HG03354 (cell line): Measurements from ENCODE around the gene CXCR5.
A peak's percentile ranks its signal among the peaks of the same experiment; 100 is the strongest.

Source experiments
- ATAC-seq: cut with Tn5 transposase; IDR thresholded peaks from one replicate; pipeline ENCODE4 v1.9.1; 2021; ENCODE audit warnings: mild to moderate bottlenecking; ENCODE audit not compliant: unreplicated experiment, poor library complexity, severe bottlenecking

Gene CXCR5

DNA sequence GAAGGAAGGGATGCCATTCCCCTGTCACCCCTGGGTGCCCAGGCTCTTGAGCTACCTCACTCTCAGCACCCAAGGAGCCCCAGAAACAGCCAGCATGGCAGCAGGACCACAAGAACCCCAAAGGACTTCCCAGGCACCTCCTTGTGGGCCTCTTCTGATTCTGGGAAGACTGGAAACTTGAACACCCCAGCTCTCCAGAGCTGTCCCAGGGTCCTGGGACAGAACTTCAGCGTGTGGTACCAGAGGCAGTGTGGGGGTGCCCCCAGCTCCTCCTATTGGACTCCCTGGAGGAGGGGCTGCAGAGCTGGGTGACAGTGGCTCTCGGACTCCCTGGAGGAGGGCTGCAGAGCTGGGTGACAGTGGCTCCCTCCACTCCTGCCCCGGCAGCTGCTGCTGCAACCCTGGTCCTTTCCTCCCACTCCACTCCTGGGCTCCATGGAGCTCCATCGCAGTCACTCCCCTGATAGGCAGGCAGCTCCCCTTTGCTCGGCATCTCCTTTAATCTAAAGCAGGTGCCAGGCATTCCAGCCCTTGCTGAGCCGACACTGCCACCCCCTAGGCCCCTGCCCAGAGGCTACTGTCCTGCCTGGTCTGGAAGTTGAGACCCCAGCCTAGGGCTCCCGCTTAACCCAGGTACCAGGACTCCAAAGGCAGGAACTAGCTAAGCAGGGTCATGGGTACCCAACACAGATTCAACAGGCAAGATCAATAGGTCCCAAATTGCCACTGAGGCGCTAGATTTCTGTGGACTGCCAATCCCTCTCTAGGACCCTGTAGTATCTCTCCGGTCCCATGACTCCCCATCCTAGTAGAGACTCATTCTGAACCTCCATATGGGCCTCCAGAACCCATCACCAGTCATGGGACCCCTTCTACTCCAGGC is 39.3 kb downstream of the CXCR5 start:
- no peak for ATAC-seq

DNA sequence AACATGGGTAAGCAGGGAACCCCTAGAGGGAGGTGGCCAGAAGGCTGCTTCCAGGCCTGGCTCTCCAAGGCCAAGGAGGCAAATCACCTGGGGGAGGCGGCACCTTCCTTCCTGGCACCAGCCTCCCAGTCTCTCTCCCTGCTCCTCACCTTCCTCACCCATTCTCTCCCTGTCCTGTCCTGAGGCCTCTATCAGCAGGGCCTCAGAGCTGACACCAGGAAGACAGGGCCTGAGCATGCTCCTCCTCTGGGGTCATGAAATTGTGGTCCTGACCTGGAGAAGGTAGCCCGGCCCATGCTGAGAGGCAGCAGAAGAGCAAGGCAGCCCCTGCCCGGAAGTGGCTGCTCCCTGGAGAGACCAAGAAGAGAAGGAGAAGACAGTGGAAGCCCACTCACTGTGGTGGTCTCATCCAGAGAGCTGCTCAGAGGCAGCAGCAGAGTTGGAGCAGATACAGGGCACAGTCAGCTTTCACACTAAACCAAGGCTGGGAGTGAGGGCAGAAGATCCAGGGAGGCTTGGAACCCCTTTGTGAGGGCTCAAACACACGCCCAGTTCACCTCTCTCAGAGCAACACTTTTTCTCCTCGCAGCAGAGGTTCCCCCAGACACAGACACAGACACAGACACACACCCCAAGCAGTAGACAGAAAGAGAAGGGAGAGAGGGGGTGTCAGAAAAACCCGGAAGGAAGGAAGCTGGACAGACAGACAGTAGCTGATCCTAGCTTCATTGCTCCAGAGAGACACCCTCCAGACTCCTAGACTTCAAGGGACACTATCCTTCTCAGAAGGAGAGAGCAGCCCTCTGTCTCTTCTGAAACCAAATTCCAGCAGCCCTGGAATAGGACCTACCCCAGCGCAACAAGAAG is 40.3 kb downstream of the CXCR5 start:
- ATAC-seq = no peak

DNA sequence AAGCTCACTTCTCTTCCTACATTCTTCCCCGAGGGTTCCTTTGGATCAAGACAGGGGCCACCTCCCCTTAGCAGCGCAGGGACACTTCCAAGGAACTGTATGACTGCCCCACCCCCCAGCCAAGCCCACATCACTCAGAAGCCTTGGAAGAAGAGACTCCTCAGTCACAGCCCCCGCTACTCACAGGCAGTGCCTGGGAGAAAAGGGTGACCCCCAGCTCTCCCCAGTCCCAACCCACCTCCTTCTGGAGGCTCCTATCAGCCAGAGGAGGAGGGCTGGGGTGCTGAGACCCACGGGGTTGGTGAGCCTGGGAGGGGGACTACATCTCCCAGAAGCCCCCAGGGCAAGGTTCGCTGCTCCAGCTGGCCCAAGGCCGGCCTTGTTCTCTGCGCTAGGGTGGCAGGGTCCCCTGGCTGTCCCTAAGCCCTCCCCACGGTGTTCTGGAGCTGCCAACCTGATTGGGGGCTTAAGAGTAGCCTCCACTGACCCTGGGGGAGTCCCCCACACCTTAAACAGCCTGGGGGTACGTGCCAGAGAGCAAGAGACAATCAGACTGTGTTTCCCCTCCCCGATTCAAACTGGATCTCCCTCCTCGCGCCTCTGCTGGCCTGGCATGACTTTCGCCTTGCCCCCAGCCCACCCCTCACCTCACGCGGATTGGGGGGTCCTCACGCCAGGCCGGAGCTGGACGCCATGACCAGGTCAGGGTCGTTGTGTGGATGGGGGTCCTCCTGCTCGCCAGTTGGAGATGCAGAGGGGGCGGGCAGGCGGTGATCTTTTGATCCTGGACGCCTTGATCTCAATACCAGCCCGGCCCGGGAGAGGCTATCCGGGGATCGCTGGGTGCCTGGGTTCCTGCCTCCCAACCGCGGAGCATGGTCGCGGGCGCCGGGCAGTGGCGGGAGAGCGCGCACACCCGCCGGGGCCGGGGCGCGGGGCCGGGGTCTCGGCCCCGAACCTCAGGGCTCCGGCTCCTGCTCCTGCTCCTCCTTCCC is 41.2 kb downstream of the CXCR5 start:
- no peak for ATAC-seq

DNA sequence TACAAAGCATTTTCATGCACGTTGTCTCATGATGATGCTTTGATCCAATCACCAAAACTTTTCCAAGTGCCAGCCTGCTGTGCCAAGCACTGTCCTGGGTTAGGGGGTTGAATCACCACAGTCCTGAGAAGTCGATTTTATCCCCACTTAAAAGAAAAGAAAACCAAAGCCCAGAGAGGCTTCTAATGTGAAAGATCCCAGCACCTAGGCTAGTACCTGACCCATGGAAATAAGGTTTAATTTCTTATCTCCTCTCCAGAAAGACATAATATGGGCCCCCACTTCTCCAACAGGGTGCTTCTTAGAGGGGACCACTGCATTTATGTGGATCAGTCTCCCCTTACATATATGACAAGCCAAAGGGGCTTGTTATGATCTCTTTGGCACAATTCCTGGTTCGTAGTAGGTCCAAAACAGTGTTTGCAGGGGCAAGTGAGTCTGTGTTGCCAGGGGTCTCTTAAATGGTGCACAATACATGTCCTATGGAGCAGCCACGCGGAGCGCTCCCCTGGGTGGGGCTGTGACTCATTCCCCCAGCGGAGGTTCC is 43.9 kb downstream of the CXCR5 start:
- ATAC-seq = no peak

DNA sequence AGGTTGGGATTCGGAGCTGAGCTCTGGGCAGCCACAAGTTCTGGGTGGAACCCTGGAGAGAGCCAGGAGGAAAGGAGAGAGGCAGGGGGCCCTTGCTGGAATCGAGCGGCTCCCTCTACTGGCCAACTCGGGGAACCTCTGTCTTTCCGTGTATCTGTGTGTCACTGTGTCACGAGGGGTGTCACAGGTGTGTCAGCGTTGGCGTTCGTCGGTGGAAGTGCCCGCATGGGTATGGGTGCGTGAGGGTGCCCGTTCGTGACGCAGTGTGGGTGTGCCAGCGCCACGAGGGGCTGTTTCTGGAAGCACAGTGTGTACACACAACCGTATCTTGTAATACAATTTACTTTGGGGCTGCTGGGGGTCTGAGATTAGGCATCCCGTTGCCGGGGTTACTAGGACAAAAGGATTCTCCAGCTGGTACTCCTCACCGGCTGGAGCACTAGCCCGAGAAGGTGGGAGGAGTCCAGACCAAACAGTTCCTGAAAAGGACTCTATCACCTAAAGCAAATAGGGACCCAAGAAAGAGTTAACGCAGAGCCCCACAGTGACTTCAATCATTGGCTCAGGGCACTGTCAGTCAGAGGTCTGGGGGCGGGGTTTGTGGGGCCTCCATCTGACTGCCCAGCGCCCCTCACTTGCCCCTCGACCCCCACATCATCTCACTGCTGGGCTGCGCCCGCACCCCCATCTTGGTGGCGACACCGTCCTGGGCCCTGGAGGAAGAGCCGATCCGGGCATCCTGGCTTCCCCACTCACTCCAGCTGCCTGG is 44.6 kb downstream of the CXCR5 start:
- ATAC-seq = peak; percentile 44

DNA sequence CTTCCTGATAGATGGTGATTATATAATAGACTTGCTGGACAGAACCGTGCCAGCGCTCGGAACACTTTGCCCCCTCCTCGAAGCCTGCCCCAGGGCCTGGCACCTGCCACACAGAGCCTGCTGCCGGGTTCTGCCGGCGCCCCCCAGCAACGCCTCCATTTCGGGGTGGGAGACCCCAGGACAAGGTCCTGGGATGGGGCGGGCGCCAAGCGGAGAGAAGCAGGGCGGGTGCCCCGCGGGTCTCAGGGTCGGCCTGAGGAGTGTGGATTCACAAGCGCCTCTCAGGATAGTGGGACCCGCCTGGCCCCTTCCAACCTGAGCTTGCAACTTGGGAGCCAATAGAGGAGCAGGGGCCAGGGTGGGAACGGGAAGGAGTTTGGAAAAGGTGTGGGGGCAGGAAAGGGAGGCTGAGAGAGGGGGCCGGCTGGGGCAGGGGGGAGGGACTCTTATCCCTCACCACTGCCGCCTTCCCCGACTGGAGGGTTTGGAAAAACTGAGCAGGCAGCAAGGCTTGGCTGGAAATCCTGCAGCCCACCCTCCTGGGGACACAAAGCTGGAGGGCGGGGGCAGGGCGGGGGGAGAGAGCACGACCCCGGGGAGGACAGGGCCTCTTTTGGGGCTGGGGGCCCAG is 45.3 kb downstream of the CXCR5 start:
- peak; percentile 0 for ATAC-seq

DNA sequence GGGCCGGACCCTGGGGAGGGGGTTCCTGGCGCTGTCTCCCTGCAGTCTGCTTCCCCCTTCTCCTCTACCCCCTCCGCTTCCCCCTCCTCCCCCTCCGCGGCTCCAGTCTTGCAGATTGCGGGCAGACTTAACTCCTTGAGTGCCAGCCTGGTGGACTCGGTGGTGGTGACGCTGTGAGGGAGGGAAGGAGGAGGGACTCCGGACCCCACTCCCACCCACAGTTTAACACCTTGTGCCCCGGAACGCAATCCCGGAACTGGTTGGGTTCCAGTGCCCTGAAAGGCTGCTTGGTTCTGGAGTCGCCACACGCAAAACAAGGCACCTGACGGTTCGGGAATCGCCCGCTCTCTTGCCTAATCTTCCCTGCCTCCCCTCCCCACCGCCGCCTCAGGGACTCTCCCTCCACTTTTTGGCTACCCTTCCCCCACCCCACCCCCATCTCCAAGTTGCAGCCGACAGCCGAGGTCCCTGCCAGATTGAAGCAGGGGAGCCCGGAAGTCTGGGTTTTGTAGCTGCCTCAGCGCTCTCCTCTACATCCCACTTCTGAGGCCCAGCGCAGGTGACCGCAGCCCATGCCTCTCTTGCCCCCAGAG is 45.9 kb downstream of the CXCR5 start:
- no peak for ATAC-seq

DNA sequence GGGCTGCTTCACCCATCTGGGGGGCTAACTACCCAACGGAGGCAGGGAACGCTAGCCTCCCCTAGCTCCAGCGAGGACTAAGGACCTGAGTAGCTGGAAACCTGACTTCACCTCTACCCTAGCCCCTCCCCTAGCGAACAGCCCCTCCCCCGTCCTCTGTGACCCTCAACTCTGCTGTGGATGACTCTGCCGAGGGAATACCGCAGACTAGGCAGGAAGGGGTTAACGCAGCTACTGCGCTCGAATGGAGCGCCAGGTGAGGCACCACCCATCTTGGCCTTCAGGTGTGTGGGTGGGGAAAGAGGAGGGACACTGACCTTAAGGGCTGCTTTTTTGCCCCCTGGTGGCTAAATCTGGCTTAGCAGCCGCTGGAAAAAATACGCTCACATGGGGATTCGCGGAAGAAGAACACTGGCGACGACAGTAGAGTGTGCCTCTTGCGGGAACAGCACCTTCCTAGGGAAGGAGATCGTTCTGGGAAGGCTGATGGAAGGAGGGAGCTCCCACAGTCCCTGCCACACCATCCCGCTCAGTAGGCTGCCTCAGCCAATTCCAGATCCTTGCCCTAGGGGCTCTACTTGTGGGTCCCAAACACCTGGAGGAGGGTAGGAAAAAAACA is 46.5 kb downstream of the CXCR5 start:
- no peak for ATAC-seq

DNA sequence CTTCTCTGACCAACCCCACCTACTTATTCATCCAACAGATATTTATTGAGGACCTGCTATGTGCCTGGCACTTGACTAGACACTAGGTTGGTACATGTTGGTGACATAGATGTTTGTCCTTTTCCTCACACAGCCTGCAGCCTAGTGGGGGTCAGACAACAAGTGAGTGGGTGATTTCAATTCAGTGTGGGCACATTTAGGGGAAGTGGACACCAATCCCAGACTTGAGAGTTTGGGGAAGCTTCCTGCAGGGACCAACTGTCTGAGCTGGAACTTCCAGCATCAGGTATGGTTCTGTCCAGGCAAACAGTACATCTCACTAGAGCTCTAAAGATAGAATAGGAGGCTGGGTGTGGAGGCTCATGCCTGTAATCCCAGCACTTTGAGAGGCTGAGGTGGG is 47.9 kb downstream of the CXCR5 start:
- ATAC-seq = no peak

DNA sequence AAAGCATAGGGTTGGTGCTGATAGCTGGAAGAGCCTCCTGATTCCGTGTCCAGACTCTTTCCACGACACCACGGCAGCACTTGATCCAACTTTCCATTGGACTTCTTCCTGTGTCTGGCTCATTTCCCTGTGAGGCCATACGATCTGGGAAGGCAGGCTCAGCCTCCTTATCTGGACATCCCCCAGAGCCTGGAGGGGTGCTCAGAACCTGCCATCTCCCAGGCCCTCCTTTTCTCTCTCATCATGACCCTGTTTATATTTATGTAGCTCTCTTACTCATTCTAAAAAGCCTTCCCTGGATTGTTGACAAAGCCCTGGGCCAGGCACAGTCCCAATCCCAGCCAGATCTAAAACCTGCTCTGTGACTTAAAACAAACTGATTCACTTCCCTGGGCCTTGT is 49.8 kb downstream of the CXCR5 start:
- ATAC-seq = no peak

DNA sequence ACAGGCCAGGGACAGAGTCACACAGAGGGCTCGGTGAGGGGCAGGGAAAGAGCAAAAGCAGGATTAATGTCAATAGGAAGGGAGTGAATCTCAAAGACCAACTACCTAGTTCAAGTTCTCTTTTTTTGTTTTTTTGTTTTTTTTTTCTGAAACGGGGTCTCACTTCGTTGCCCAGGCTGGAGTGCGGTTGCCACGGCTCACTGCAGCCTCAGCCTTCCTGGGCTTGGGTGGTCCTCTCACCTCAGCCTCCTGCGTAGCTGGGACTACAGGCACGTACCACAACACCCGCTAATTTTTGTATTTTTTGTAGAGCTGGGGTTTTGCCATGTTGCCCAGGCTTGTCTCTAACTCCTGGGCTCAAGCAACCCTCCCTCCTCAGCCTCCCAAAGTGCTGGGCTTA is 51.7 kb downstream of the CXCR5 start:
- no peak for ATAC-seq

DNA sequence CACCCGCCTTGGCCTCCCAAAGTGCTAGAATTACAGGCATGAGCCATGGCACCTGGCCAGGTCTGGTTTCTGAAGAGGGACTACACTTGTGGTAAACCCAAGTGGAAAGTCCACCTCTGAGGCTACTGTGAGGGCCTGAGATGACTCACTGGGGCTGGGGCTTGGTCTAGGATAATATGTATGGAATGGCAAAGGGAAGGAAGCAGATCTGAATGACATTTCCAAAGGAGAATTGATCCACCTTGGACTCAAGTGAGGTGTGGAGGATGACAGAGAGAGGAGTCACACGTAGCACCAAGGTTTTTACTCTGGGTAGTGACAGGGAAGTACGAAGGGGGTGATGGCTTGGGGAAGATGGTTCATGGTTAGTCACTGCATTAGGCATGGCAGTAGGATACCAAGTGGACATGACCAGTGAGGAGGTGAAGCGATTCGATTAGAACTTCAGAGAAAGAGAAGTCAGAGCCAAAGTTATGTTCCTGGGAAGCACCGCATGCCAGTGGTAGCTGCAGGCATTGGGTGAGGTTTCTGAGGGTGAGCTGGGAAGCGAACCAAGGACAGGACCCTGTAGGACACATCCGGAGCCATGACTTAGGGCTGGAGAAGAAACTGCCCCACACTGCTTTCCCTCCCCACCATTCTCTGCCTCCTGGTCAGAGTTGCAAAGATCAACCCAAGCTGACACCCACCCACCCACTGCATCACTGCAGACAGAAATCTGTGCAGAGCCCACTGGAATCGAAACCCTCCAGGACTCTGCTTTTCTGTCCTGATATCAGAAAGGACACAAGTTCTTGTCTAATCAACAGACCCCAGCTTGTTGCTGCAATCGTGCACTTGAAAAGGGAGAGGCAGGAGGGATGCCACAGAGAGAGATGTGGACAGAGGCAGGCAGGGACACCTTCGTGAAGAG is 55.1 kb downstream of the CXCR5 start:
- no peak for ATAC-seq

DNA sequence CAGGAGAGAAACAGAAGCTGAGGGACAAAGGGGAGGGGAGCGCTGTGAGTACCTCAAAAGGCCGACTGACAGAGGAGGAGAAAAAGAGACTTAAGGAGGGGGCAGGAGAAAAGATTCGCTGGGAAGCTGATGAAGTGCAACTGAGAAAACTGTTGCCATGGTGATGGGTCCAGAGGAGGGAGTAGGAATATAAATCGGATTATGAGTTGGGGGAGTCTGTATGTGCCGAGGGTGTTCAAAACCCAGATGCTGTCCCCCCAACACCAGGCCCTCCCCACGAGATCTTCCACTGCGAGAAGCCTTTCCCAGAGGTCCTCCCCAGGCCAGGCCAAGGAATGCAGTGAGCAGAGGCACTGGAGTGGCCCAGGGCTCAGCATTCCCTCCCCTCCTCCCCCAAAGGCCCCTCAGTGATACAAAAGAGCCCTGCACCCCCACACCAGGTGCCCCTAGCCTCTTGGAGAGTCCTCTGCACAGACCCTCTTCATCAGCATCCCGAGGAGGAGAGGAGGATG is 55.8 kb downstream of the CXCR5 start:
- ATAC-seq = no peak

DNA sequence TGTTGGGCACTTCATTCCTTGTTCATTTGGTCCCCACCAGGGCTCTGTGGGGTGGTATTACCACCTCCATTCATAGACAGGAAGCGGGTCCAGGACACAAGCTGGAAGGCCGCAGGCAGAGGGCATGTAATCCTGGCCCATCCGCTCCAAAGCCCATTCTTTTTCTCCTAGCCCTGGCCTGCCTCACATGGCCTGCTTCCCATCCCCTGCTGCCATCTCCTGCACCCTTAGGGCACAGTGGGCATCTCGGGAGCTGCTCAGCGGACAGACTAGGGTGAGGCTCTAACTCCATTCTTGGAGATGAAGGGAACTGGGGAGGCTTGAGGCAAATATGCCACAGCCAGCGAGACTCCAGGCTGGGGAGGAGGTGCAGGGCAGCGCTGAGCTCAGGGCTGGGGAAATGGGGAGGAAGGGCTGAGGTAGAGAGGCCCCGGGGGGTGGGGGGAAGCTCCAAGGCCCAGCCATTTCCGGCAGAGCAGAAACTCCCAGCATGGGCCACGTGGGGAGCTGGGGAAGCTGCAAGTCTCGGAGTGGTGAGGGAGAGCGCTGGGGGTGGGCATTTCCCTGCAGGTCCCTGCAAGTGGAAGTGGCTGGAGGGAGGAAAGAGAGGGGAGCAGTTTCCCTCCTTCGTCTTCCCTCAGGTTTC is 56.4 kb downstream of the CXCR5 start:
- ATAC-seq = no peak

DNA sequence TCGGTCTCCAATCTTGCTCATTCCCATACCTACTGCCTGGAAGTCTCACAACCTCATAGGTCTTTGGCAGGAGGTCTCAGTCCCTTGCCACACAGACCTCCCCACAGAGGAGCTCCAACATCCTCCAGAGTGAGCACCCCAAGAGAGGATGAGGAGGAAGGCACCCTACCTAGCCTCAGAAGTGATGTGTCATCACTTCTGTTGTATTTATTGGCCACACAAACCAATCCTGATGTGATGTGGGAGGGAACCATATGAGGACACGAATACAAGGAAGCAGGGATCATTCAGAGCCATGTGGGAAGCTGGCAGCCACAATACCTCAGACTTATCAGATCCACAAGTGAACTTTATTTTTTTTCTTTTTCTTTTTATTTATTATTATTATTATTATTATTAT is 63.4 kb downstream of the CXCR5 start:
- ATAC-seq = no peak
